H1 (cell line): ENCODE measurements around the gene SLC2A13.

Experiments used
- CEBPB ChIP-seq: IDR thresholded peaks from 2 replicates; pipeline ENCODE4 v1.6.1; 2012; ENCODE audit warnings: low read depth, low read length
- CTCF ChIP-seq, 3 experiments: IDR thresholded peaks; 1 replicate in 2 of 3; 2 replicates in 1 of 3; pipeline versions ENCODE4 v1.5.1 to v1.6.1; 2011; ENCODE audit warnings: low read length in 3 of 3, mild to moderate bottlenecking in 3 of 3, inconsistent platforms in 2 of 3, low read depth in 1 of 3, moderate library complexity in 1 of 3; ENCODE audit not compliant: insufficient read depth in 1 of 3; ENCODE audit errors: control extremely low read depth in 1 of 3
- MAFK ChIP-seq: IDR thresholded peaks from 2 replicates; pipeline ENCODE4 v1.6.1; 2012; ENCODE audit warnings: low read depth, mild to moderate bottlenecking, improper control_type of control experiment, low read length
- SUZ12 ChIP-seq: fragments of 200-600 bp; sonication (generic); IDR thresholded peaks from 2 replicates; pipeline ENCODE4 v1.6.1; 2012; ENCODE audit warnings: mild to moderate bottlenecking, inconsistent platforms, low read length, moderate library complexity, mixed read lengths
- TEAD4 ChIP-seq: IDR thresholded peaks from 2 replicates; pipeline ENCODE4 v1.6.1; 2012; ENCODE audit warnings: low read depth, low read length, inconsistent platforms, mixed read lengths
- TF ChIP-seq, protein P1 (sequence below): IDR thresholded peaks from 2 replicates; pipeline ENCODE4 v1.6.1; 2012; ENCODE audit warnings: low read length, inconsistent platforms

DNA sequence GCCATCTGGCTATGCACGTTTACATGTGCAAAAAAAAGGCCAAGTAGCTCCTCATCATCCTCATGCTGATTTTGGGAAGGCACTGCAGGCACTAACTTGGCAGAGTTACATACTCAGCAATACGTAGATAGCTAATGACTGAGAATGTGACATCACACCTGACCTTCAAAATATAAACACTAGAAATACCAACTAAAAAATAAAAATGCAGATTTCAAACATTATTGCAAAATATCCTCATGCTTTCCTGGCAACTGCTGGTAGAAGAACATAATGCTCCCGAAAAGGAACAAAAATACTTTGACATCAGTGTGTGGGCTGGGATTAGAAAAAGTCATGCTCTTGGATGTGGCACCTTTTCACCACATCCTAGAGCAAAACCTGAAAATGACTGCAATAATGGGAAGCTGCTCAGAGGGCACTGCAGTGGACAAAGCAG lies 333.0 kb downstream of the SLC2A13 start:
- TF ChIP-seq CEBPB, result no peak
- TF ChIP-seq TEAD4, result no peak
- no peak for TF ChIP-seq CTCF (IDR thresholded peaks at IDR 0.05; ENCODE audit: control extremely low read depth in 1 of 3, insufficient read depth in 1 of 3, low read depth in 1 of 3, low read length in 3 of 3)
- TF ChIP-seq, protein P1, sequence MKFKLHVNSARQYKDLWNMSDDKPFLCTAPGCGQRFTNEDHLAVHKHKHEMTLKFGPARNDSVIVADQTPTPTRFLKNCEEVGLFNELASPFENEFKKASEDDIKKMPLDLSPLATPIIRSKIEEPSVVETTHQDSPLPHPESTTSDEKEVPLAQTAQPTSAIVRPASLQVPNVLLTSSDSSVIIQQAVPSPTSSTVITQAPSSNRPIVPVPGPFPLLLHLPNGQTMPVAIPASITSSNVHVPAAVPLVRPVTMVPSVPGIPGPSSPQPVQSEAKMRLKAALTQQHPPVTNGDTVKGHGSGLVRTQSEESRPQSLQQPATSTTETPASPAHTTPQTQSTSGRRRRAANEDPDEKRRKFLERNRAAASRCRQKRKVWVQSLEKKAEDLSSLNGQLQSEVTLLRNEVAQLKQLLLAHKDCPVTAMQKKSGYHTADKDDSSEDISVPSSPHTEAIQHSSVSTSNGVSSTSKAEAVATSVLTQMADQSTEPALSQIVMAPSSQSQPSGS, result no peak
- no peak for TF ChIP-seq MAFK
- TF ChIP-seq SUZ12, result no peak
